NAMALWA (cell line): ENCODE data around the gene KLK6.

ENCODE experiments used
- DNase-seq: peaks from one replicate; pipeline ENCODE4 v3.0.0-alpha.2; 2015; ENCODE audit warnings: low spot score

Gene KLK6

DNA sequence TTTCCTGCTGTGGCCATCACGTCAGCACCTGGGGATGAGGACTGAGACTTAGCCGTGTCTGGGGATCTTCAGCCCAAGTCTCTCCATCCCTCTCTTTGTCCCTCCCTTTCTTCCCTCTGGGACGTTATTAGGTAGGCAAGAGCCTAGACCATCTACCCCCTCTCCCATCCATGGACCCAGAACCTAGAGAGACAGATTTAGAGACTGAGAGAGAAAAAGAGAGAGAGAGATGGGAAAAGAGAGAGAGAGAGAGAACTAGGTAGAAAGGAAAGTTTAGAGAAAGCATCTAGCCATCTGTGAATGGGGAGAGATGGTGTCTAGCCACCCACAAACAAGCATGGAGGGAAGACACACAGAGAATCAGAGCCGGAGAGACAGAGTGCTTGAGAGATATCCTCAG lies 58.7 kb downstream of the KLK6 start:
- no peak for DNase-seq

DNA sequence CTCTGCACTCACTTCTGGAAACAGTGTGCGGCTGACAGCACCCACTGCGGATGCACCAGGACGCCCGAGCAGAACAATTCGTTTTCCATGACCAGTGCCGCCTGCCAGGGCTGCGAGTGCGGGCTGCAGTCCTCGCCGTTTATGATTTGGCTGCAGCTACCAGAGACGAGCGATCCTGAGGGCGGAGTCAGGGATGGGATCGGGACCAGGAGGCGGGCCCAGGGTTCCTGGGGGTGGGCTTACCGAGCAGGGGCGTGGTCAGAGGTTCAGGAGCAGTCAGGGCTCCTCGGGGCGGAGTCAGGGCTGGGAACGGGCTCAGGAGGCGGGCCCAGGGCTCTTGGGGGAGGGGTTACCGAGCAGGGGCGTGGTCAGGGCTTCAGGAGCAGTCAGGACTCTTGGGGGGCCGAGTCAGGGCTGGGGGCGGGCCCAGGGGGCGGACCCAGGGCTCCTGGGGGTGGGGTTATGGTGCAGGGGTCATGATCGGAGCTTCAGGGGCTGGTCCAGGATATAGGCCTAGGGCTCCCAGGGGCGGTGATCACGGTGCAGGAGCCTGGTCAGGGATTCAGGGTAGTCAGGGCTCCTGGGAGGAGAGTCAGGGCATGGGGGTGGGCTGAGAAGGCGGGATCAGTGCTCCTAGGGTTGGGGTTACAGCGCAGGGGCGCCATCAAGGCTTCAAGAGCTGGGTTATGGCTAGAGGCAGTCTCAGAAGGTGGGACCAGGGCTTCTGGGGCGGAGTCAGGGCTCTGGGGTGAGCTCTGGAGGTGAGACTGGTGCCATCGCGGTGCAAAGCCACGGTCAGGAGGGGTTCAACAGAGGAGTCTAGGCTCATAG lies 59.9 kb downstream of the KLK6 start:
- DNase-seq, result peak; percentile 71
